SU-DHL-6 (cell line): Measurements from ENCODE around the gene MED15.

Experiments
- H2AFZ ChIP-seq: fragments of 200-600 bp; sonication (generic); 2 replicates; pipeline ENCODE4 v1.6.1; 2014; ENCODE audit warnings: low read depth, mild to moderate bottlenecking, moderate library complexity, mixed read lengths, antibody characterized with exemption, low read length; ENCODE audit not compliant: severe bottlenecking
- H3F3A ChIP-seq: fragments of 200-600 bp; shearing (Covaris generic); 2 replicates; pipeline ENCODE4 v1.6.0; 2016; ENCODE audit warnings: antibody characterized with exemption, mild to moderate bottlenecking; ENCODE audit not compliant: insufficient read depth
- H3K27ac ChIP-seq: fragments of 200-600 bp; sonication (generic); 2 replicates; pipeline ENCODE4 v1.5.1; 2016; ENCODE audit warnings: low read depth, mild to moderate bottlenecking, low read length, moderate library complexity, mixed read lengths
- H3K27me3 ChIP-seq: fragments of 200-600 bp; sonication (generic), shearing (Covaris generic); 2 replicates; pipeline ENCODE4 v1.6.0; 2014; ENCODE audit warnings: mild to moderate bottlenecking, low read length
- H3K36me3 ChIP-seq: fragments of 200-600 bp; sonication (generic); 2 replicates; pipeline ENCODE4 v1.6.1; 2014; ENCODE audit warnings: mild to moderate bottlenecking, low read length, mixed read lengths
- H3K4me2 ChIP-seq: fragments of 300-600, 200-600 bp; shearing (Covaris generic), sonication (generic); 2 replicates; pipeline ENCODE4 v1.6.0; 2014; ENCODE audit warnings: low read length, low read depth, mild to moderate bottlenecking; ENCODE audit not compliant: poor library complexity, severe bottlenecking
- H3K4me3 ChIP-seq: fragments of 200-600 bp; sonication (generic); 2 replicates; pipeline ENCODE4 v1.5.1; 2014; ENCODE audit warnings: antibody characterized with exemption, low read length, mild to moderate bottlenecking, mixed read lengths; ENCODE audit not compliant: insufficient read depth, poor library complexity, severe bottlenecking
- H3K79me2 ChIP-seq: fragments of 200-600 bp; sonication (generic); 2 replicates; pipeline ENCODE4 v1.6.1; 2014; ENCODE audit warnings: mild to moderate bottlenecking, low read length, moderate library complexity; ENCODE audit not compliant: insufficient read depth
- H3K9ac ChIP-seq: fragments of 200-600 bp; sonication (generic); 2 replicates; pipeline ENCODE4 v1.7.0; 2014; ENCODE audit warnings: mild to moderate bottlenecking, low read length
- H3K9me2 ChIP-seq: fragments of 200-600 bp; sonication (generic); replicated peaks from 2 replicates; pipeline ENCODE4 v1.6.1; 2014; ENCODE audit warnings: low read length; ENCODE audit not compliant: insufficient read depth
- H3K9me3 ChIP-seq: fragments of 200-600 bp; sonication (generic); 2 replicates; pipeline ENCODE4 v1.6.1; 2014; ENCODE audit warnings: low read length, mixed read lengths; ENCODE audit not compliant: insufficient read depth
- H4K20me1 ChIP-seq: fragments of 200-600 bp; sonication (generic); 2 replicates; pipeline ENCODE4 v1.6.1; 2014; ENCODE audit warnings: low read depth, mild to moderate bottlenecking, antibody characterized with exemption, low read length, moderate library complexity, mixed read lengths
- EZH2phosphoT487 ChIP-seq: fragments of 200-600 bp; sonication (generic), shearing (Covaris generic); conservative IDR thresholded peaks from 2 replicates; pipeline ENCODE4 v1.6.1; 2018; ENCODE audit warnings: mild to moderate bottlenecking, antibody characterized with exemption, low read length, moderate library complexity, mixed read lengths
- TF ChIP-seq, protein P1 (sequence below): fragments of 200-600 bp; sonication (generic); IDR thresholded peaks from one replicate; pipeline ENCODE4 v1.5.1; 2017; ENCODE audit warnings: antibody characterized with exemption, mild to moderate bottlenecking, low read length, moderate library complexity; ENCODE audit not compliant: insufficient read depth, poor library complexity, severe bottlenecking

MED15 gene

GRCh38 chr22:20602609-20603164, 95.3 kb downstream of the MED15 start:
- Histone ChIP-seq H3K27me3 (no peaks in the 10 kb centered on the region), H3K36me3 (no peaks in the 10 kb centered on the region), H3K79me2 (no peaks in the 10 kb centered on the region), H4K20me1 (no peaks in the 10 kb centered on the region), H3K9me2 (no peaks in the 10 kb centered on the region), H3F3A (no peaks in the 10 kb centered on the region), H2AFZ (no peak overlapping the region), H3K9ac (no peak overlapping the region), H3K27ac (no peak overlapping the region), H3K4me2 (no peak overlapping the region), H3K9me3 (no peaks in the 10 kb centered on the region), H3K4me3 (no peak overlapping the region)
- no peak for TF ChIP-seq EZH2phosphoT487
- TF ChIP-seq, protein P1, sequence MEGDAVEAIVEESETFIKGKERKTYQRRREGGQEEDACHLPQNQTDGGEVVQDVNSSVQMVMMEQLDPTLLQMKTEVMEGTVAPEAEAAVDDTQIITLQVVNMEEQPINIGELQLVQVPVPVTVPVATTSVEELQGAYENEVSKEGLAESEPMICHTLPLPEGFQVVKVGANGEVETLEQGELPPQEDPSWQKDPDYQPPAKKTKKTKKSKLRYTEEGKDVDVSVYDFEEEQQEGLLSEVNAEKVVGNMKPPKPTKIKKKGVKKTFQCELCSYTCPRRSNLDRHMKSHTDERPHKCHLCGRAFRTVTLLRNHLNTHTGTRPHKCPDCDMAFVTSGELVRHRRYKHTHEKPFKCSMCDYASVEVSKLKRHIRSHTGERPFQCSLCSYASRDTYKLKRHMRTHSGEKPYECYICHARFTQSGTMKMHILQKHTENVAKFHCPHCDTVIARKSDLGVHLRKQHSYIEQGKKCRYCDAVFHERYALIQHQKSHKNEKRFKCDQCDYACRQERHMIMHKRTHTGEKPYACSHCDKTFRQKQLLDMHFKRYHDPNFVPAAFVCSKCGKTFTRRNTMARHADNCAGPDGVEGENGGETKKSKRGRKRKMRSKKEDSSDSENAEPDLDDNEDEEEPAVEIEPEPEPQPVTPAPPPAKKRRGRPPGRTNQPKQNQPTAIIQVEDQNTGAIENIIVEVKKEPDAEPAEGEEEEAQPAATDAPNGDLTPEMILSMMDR = no peak

- Histone ChIP-seq H3K36me3 (no peaks in the 10 kb centered on the region), H3K27me3 (no peaks in the 10 kb centered on the region), H4K20me1 (no peaks in the 10 kb centered on the region), H3K27ac (no peak overlapping the region), H3K9me2 (no peaks in the 10 kb centered on the region), H3K9ac (no peak overlapping the region), H3K9me3 (no peaks in the 10 kb centered on the region), H3K79me2 (no peaks in the 10 kb centered on the region), H3K4me3 (no peak overlapping the region), H2AFZ (no peak overlapping the region), H3F3A (no peaks in the 10 kb centered on the region), H3K4me2 (no peak overlapping the region)
- no peak for TF ChIP-seq EZH2phosphoT487
- TF ChIP-seq, protein P1 = no peak
These were observed 96.8 kb downstream of the MED15 start for GRCh38 chr22:20604092-20604747.

GRCh38 chr22:20604776-20605221, 97.4 kb downstream of the MED15 start:
- no peaks in the 10 kb centered on the region for H3F3A ChIP-seq
- no peak overlapping the region for H2AFZ ChIP-seq
- H3K9me2 ChIP-seq = no peaks in the 10 kb centered on the region
- no peak overlapping the region for H3K27ac ChIP-seq
- H3K36me3 ChIP-seq = no peaks in the 10 kb centered on the region
- no peaks in the 10 kb centered on the region for H4K20me1 ChIP-seq
- no peaks in the 10 kb centered on the region for H3K9me3 ChIP-seq
- no peak overlapping the region for H3K4me2 ChIP-seq
- no peak overlapping the region for H3K9ac ChIP-seq
- H3K27me3 ChIP-seq = no peaks in the 10 kb centered on the region
- no peak overlapping the region for H3K4me3 ChIP-seq
- TF ChIP-seq EZH2phosphoT487 = no peak
- TF ChIP-seq, protein P1 = no peak
- no peaks in the 10 kb centered on the region for H3K79me2 ChIP-seq
